ENCODE data around the gene TECR.

GRCh38 chr19:14503285-14503684 is 26.1 kb upstream of the TECR start:
- TF ChIP-seq, protein P1, sequence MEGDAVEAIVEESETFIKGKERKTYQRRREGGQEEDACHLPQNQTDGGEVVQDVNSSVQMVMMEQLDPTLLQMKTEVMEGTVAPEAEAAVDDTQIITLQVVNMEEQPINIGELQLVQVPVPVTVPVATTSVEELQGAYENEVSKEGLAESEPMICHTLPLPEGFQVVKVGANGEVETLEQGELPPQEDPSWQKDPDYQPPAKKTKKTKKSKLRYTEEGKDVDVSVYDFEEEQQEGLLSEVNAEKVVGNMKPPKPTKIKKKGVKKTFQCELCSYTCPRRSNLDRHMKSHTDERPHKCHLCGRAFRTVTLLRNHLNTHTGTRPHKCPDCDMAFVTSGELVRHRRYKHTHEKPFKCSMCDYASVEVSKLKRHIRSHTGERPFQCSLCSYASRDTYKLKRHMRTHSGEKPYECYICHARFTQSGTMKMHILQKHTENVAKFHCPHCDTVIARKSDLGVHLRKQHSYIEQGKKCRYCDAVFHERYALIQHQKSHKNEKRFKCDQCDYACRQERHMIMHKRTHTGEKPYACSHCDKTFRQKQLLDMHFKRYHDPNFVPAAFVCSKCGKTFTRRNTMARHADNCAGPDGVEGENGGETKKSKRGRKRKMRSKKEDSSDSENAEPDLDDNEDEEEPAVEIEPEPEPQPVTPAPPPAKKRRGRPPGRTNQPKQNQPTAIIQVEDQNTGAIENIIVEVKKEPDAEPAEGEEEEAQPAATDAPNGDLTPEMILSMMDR (IDR thresholded peaks at IDR 0.05), result no peak
- TF ChIP-seq POLR2A (IDR thresholded peaks at IDR 0.05), result no peak

Measured in thyroid gland (tissue), 4 donors.